PC-9 (cell line): Measurements from ENCODE around the gene ASB5. TPM values are rescaled to one million over a fixed set of nuclear protein-coding genes. Genes with fewer than 3 reads are reported as not detected.

Experiments used
- BruUV-seq: library from RNA; stranded (reverse); fragments of 400-500 nt; replicated peaks from 2 replicates; lab custom pipeline; 2021; lab: Mats Ljungman, UMichigan
- CTCF ChIA-PET: fragments of 300-600 bp; sonication (Branson Sonifier 250); formaldehyde crosslinking; loops from one replicate; lab custom pipeline; 2022; ENCODE audit warnings: antibody characterized with exemption; lab: Charles Lee
- POLR2A ChIA-PET: fragments of 300-600 bp; sonication (Branson Sonifier 250); formaldehyde crosslinking; loops from one replicate; lab custom pipeline; 2022; ENCODE audit warnings: antibody characterized with exemption; ENCODE audit not compliant: unreplicated experiment; lab: Charles Lee
- DNase-seq, 2 experiments: peaks; one replicate each; pipeline versions ENCODE4 v3.0.0 to v3.0.0-alpha.2; 2015 to 2022; ENCODE audit warnings: mixed read lengths in 1 of 2
- H2AFZ ChIP-seq: fragments of 200-600 bp; sonication (generic); 2 replicates; pipeline ENCODE4 v1.8.1; 2017; ENCODE audit warnings: antibody characterized with exemption
- H3F3A ChIP-seq: fragments of 200-600 bp; sonication (generic); 2 replicates; pipeline ENCODE4 v1.8.1; 2017; ENCODE audit warnings: antibody characterized with exemption, mild to moderate bottlenecking, low read depth; ENCODE audit not compliant: insufficient read depth
- H3K27ac ChIP-seq: fragments of 200-600 bp; sonication (generic); 2 replicates; pipeline ENCODE4 v1.6.1; 2016; ENCODE audit warnings: mixed run types
- H3K27me3 ChIP-seq: fragments of 200-600 bp; sonication (generic); 2 replicates; pipeline ENCODE4 v1.6.1; 2016; ENCODE audit warnings: low read depth, mixed run types; ENCODE audit not compliant: insufficient read depth
- H3K36me3 ChIP-seq: fragments of 200-600 bp; sonication (generic); 2 replicates; pipeline ENCODE4 v1.6.1; 2016; ENCODE audit warnings: low read depth, mixed run types
- H3K4me1 ChIP-seq: fragments of 200-600 bp; sonication (generic); replicated peaks from 2 replicates; pipeline ENCODE4 v1.6.1; 2016; ENCODE audit warnings: mixed run types; ENCODE audit not compliant: insufficient read depth
- H3K4me2 ChIP-seq: fragments of 200-600 bp; sonication (generic); 2 replicates; pipeline ENCODE4 v1.6.1; 2017; ENCODE audit warnings: mixed run types
- H3K4me3 ChIP-seq: fragments of 200-600 bp; sonication (generic); 2 replicates; pipeline ENCODE4 v1.6.1; 2016; ENCODE audit warnings: mixed run types
- H3K79me2 ChIP-seq: fragments of 200-600 bp; sonication (generic); 2 replicates; pipeline ENCODE4 v1.6.1; 2017; ENCODE audit warnings: low read depth, mixed run types
- H3K9me2 ChIP-seq: fragments of 200-600 bp; sonication (generic); 2 replicates; pipeline ENCODE4 v1.8.1; 2017; ENCODE audit warnings: mild to moderate bottlenecking; ENCODE audit not compliant: insufficient read depth
- H3K9me3 ChIP-seq: fragments of 200-600 bp; sonication (generic); 2 replicates; pipeline ENCODE4 v1.8.1; 2016; ENCODE audit warnings: low read depth; ENCODE audit not compliant: insufficient read depth
- H4K20me1 ChIP-seq: fragments of 200-600 bp; sonication (generic); 2 replicates; pipeline ENCODE4 v1.8.1; 2017; ENCODE audit not compliant: insufficient read depth
- EZH2 ChIP-seq: fragments of 200-600 bp; sonication (generic); IDR thresholded peaks from 2 replicates; pipeline ENCODE4 v1.8.0; 2017; ENCODE audit warnings: antibody characterized with exemption, low read depth
- intact Hi-C: fragments of 100-400 bp; cut with micrococcal nuclease; formaldehyde crosslinking; loops from one replicate; pipeline ENCODE4 v1.10.0; 2022; ENCODE audit not compliant: unreplicated experiment
- total RNA-seq: library from RNA; stranded (reverse); gene quantifications from 2 replicates; pipeline ENCODE4 v1.2.3, GENCODE V29; 2021
- TF ChIP-seq, protein P1 (sequence below): fragments of 200-600 bp; sonication (generic); conservative IDR thresholded peaks from 2 replicates; pipeline ENCODE4 v1.6.1; 2017; ENCODE audit warnings: mixed run types, antibody characterized with exemption, mild to moderate bottlenecking, moderate library complexity

ASB5 gene
- total RNA-seq, 1 experiment from 2014 or later, result not detected

DNA sequence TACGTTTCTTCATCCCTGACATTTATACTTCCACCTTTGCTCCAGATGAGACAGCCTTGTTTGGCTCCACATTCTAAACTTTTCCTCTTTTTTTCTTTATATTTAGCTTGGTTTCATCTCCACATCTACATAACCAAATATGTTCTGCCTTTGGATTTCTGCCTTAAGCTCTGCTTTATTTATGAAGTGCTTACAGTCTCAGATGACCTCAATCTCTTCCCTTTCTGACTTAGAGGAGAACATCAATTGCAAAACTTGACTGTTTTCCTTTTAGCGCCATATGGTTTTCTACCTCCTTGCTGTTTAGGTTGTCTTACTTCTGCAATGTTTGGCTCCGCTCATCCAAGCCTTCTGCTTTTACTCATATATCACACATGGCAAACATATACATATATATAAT is 7.5 kb downstream of the ASB5 start:
- TF ChIP-seq, protein P1, sequence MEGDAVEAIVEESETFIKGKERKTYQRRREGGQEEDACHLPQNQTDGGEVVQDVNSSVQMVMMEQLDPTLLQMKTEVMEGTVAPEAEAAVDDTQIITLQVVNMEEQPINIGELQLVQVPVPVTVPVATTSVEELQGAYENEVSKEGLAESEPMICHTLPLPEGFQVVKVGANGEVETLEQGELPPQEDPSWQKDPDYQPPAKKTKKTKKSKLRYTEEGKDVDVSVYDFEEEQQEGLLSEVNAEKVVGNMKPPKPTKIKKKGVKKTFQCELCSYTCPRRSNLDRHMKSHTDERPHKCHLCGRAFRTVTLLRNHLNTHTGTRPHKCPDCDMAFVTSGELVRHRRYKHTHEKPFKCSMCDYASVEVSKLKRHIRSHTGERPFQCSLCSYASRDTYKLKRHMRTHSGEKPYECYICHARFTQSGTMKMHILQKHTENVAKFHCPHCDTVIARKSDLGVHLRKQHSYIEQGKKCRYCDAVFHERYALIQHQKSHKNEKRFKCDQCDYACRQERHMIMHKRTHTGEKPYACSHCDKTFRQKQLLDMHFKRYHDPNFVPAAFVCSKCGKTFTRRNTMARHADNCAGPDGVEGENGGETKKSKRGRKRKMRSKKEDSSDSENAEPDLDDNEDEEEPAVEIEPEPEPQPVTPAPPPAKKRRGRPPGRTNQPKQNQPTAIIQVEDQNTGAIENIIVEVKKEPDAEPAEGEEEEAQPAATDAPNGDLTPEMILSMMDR, result no peak
- BruUV-seq, result no TSS peak
- CTCF ChIA-PET, result no interaction called here
- Histone ChIP-seq H3K9me2 (no peaks in the 10 kb centered on the region), H4K20me1 (no peaks in the 10 kb centered on the region), H3K27me3 (no peaks in the 10 kb centered on the region), H3K79me2 (no peaks in the 10 kb centered on the region), H3K9me3 (no peaks in the 10 kb centered on the region), H3K27ac (no peak overlapping the region), H3K4me3 (no peak overlapping the region), H3K4me2 (no peak overlapping the region), H3F3A (no peaks in the 10 kb centered on the region), H3K4me1 (peaks cover 10% of the 10 kb centered on the region; the same call in 1 of the 2 replicates), H2AFZ (no peak overlapping the region), H3K36me3 (no peaks in the 10 kb centered on the region)
- POLR2A ChIA-PET, result interaction anchor here (0.8 kb wide), 1 partner anchor 41 kb away, joined by 11 read pairs; no protein-coding TSS in a partner anchor
- intact Hi-C loops, result no loop called here
- no peak for DNase-seq

DNA sequence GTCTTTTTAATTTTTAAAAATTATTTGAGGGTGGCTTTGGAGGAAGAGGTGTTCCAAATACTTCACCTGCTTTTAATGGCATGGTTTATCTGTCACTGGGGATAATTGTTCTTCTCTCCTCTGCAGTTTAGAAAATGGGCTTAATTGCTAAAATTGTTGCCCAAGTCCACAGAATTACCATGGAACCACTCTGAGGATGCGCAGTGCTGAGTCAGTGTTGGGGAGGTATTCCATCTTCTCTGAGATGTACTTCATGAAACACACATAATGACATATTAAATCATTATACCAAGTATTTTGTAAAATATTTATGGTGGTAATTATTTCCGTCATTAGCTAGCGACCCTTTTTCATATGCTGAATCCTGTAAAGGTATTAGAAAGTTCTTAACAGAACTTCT is 8.0 kb downstream of the ASB5 start:
- CTCF ChIA-PET, result no interaction called here
- no peak overlapping the region for H3K27ac ChIP-seq
- no peaks in the 10 kb centered on the region for H3K36me3 ChIP-seq
- no TSS peak for BruUV-seq
- POLR2A ChIA-PET, result interaction anchor here (0.8 kb wide), 1 partner anchor 41 kb away, joined by 11 read pairs; no protein-coding TSS in a partner anchor
- TF ChIP-seq EZH2, result no peak
- TF ChIP-seq, protein P1, result no peak
- no peaks in the 10 kb centered on the region for H3F3A ChIP-seq
- H2AFZ ChIP-seq, result no peak overlapping the region
- H3K4me2 ChIP-seq, result no peak overlapping the region
- DNase-seq, result no peak
- H3K4me1 ChIP-seq, result peaks cover 10% of the 10 kb centered on the region; the same call in 1 of the 2 replicates
- no peaks in the 10 kb centered on the region for H3K9me2 ChIP-seq
- no peak overlapping the region for H3K4me3 ChIP-seq
- H3K9me3 ChIP-seq, result no peaks in the 10 kb centered on the region
- no peaks in the 10 kb centered on the region for H3K79me2 ChIP-seq
- H3K27me3 ChIP-seq, result no peaks in the 10 kb centered on the region
- intact Hi-C loops, result no loop called here
- H4K20me1 ChIP-seq, result no peaks in the 10 kb centered on the region

DNA sequence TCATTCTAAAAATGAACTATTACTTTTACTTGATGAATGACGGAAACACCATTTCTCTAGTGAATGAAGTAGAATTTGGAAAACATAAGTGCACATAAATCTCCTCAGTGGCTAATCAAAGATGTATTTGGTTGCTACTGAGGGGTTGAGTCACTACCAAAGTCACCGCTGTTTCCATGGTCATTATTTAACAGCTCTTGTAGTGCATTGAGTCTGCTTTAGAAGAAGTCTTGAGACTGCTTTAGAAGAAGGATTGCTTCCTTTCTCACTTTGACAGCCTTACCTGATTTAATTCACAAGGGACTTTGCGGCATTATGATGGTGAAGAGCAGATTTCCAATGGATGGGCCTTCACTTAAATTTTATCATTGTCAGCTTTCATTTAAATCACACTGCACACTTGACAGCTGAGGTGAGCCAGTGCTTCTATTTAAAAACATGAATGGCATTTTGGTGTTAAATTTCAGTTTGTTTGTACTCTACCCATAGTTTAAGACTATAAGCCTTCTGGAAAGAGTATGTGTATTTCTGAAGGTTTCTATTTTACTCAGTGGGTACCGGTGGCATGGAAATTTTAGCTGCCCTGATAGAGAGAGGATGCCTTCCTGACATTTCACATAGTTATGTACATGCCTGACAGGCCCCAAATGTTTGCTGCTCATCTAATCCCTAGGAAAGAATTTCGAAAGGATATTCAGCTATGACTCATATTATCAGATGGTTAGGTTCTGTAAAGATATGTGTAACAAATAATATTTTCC is 9.5 kb downstream of the ASB5 start:
- Histone ChIP-seq H3K9me3 (no peaks in the 10 kb centered on the region), H3K9me2 (no peaks in the 10 kb centered on the region), H3K79me2 (no peaks in the 10 kb centered on the region), H3K36me3 (no peaks in the 10 kb centered on the region), H3K27ac (no peak overlapping the region), H3K4me2 (no peak overlapping the region), H4K20me1 (no peaks in the 10 kb centered on the region), H3K27me3 (no peaks in the 10 kb centered on the region), H3K4me1 (peaks cover 10% of the 10 kb centered on the region; the same call in 1 of the 2 replicates), H2AFZ (no peak overlapping the region), H3K4me3 (no peak overlapping the region), H3F3A (no peaks in the 10 kb centered on the region)
- no TSS peak for BruUV-seq
- POLR2A ChIA-PET, result no interaction called here
- intact Hi-C loops, result no loop called here
- TF ChIP-seq EZH2, result no peak
- TF ChIP-seq, protein P1, result no peak
- DNase-seq, result peak in 1 of 2 experiments; percentile 39
- CTCF ChIA-PET, result no interaction called here
